Right lobe of liver (tissue), 4 donors: ENCODE results near the gene SOD1.

Source experiments
- CTCF ChIP-seq, 4 donors: fragments of 200-600 bp in 3 of 4; fragments of 450-650 bp in 1 of 4; IDR thresholded peaks; one replicate each; pipeline versions ENCODE4 v1.5.1 to v1.8.0; 2016 to 2022; ENCODE audit warnings: antibody characterized with exemption in 4 of 4, mild to moderate bottlenecking in 2 of 4
- POLR2A ChIP-seq: fragments of 450-650 bp; IDR thresholded peaks from one replicate; pipeline ENCODE4 v1.6.1; 2017; ENCODE audit warnings: antibody characterized with exemption, mild to moderate bottlenecking
- donor health status: DM: no; HTN: no; CAD: no.
- donor health status: DM: no; HTN: no; CAD: no.
- donor health status: DM: no; HTN: yes; CAD: no.

- TF ChIP-seq CTCF (IDR thresholded peaks at IDR 0.05) (no peak), POLR2A (no peak)
These were observed 56.6 kb downstream of the SOD1 start for GRCh38 chr21:31716106-31716505.
